DOHH2 (cell line): ENCODE results near the gene PLEKHM3.

Source experiments
- H3F3A ChIP-seq: fragments of 200-600 bp; sonication (generic), shearing (Covaris generic); 2 replicates; pipeline ENCODE4 v1.6.0; 2016; ENCODE audit warnings: antibody characterized with exemption, mild to moderate bottlenecking; ENCODE audit not compliant: control insufficient read depth, insufficient read depth
- H3K27ac ChIP-seq: fragments of 200-600 bp; sonication (generic); 2 replicates; pipeline ENCODE4 v1.5.1; 2014; ENCODE audit warnings: low read depth, mild to moderate bottlenecking, low read length, moderate library complexity
- H3K27me3 ChIP-seq: fragments of 200-600 bp; sonication (generic); 2 replicates; pipeline ENCODE4 v1.6.1; 2014; ENCODE audit warnings: mild to moderate bottlenecking, low read length, mixed read lengths; ENCODE audit not compliant: control insufficient read depth
- H3K36me3 ChIP-seq: fragments of 200-600 bp; sonication (generic); 2 replicates; pipeline ENCODE4 v1.6.1; 2014; ENCODE audit warnings: mild to moderate bottlenecking, low read length, moderate library complexity, mixed read lengths; ENCODE audit not compliant: control insufficient read depth
- H3K4me1 ChIP-seq: fragments of 200-600 bp; sonication (generic); 2 replicates; pipeline ENCODE4 v1.6.1; 2014; ENCODE audit warnings: mild to moderate bottlenecking, low read length, mixed read lengths; ENCODE audit not compliant: control insufficient read depth
- H3K4me2 ChIP-seq: fragments of 200-600 bp; sonication (generic); 2 replicates; pipeline ENCODE4 v1.6.0; 2014; ENCODE audit warnings: mild to moderate bottlenecking, low read length, moderate library complexity
- H3K4me3 ChIP-seq: fragments of 200-600 bp; sonication (generic); 2 replicates; pipeline ENCODE4 v1.5.1; 2014; ENCODE audit warnings: mild to moderate bottlenecking, low read length, mixed read lengths
- H3K79me2 ChIP-seq: fragments of 200-600 bp; sonication (generic); 2 replicates; pipeline ENCODE4 v1.6.1; 2014; ENCODE audit warnings: mild to moderate bottlenecking, low read length, mixed read lengths; ENCODE audit not compliant: control insufficient read depth
- H3K9me2 ChIP-seq: fragments of 200-600 bp; sonication (generic); replicated peaks from 2 replicates; pipeline ENCODE4 v1.6.1; 2014; ENCODE audit warnings: mild to moderate bottlenecking, low read length, mixed read lengths; ENCODE audit not compliant: control insufficient read depth
- H3K9me3 ChIP-seq: fragments of 200-600 bp; sonication (generic); 2 replicates; pipeline ENCODE4 v1.6.1; 2014; ENCODE audit warnings: antibody characterized with exemption, low read length, mixed read lengths; ENCODE audit not compliant: control insufficient read depth, insufficient read depth
- H4K20me1 ChIP-seq: fragments of 200-600 bp; sonication (generic); 2 replicates; pipeline ENCODE4 v1.6.0; 2014; ENCODE audit warnings: low read depth, mild to moderate bottlenecking, antibody characterized with exemption, low read length, moderate library complexity; ENCODE audit not compliant: control insufficient read depth, insufficient read depth
- CTCF ChIP-seq: fragments of 200-600 bp; sonication (generic); IDR thresholded peaks from one replicate; pipeline ENCODE4 v1.5.1; 2014; ENCODE audit warnings: antibody characterized with exemption, mild to moderate bottlenecking, low read depth, low read length; ENCODE audit not compliant: poor library complexity, severe bottlenecking
- EZH2phosphoT487 ChIP-seq: fragments of 200-600 bp; sonication (generic); IDR thresholded peaks from 2 replicates; pipeline ENCODE4 v1.6.1; 2017; ENCODE audit warnings: borderline replicate concordance, mild to moderate bottlenecking, antibody characterized with exemption, low read length, moderate library complexity, mixed read lengths

PLEKHM3 gene

GRCh38 chr2:207939342-207940108 is 85.8 kb downstream of the PLEKHM3 start:
- no peak for TF ChIP-seq CTCF
- no peak for TF ChIP-seq EZH2phosphoT487
- no peaks in the 10 kb centered on the region for H3K4me1 ChIP-seq
- H3K9me3 ChIP-seq = no peaks in the 10 kb centered on the region
- no peaks in the 10 kb centered on the region for H3K9me2 ChIP-seq
- no peaks in the 10 kb centered on the region for H4K20me1 ChIP-seq
- no peaks in the 10 kb centered on the region for H3F3A ChIP-seq
- no peak overlapping the region for H3K27ac ChIP-seq
- H3K27me3 ChIP-seq = no peaks in the 10 kb centered on the region
- H3K4me3 ChIP-seq = no peak overlapping the region
- H3K36me3 ChIP-seq = no peaks in the 10 kb centered on the region
- H3K4me2 ChIP-seq = no peak overlapping the region
- H3K79me2 ChIP-seq = no peaks in the 10 kb centered on the region

GRCh38 chr2:207938886-207939285 is 86.4 kb downstream of the PLEKHM3 start:
- no peak for TF ChIP-seq CTCF
- no peak for TF ChIP-seq EZH2phosphoT487
- no peaks in the 10 kb centered on the region for H3K79me2 ChIP-seq
- H3K4me2 ChIP-seq = no peak overlapping the region
- no peaks in the 10 kb centered on the region for H3K4me1 ChIP-seq
- H3K9me2 ChIP-seq = no peaks in the 10 kb centered on the region
- no peaks in the 10 kb centered on the region for H3K27me3 ChIP-seq
- no peaks in the 10 kb centered on the region for H4K20me1 ChIP-seq
- H3K4me3 ChIP-seq = no peak overlapping the region
- no peaks in the 10 kb centered on the region for H3F3A ChIP-seq
- H3K36me3 ChIP-seq = no peaks in the 10 kb centered on the region
- no peak overlapping the region for H3K27ac ChIP-seq
- no peaks in the 10 kb centered on the region for H3K9me3 ChIP-seq

GRCh38 chr2:207938415-207938814 is 86.9 kb downstream of the PLEKHM3 start:
- Histone ChIP-seq H3K4me3 (no peak overlapping the region), H3K4me1 (no peaks in the 10 kb centered on the region), H3K79me2 (no peaks in the 10 kb centered on the region), H3K27ac (no peak overlapping the region), H3K4me2 (no peak overlapping the region), H3K9me3 (no peaks in the 10 kb centered on the region), H3K36me3 (no peaks in the 10 kb centered on the region), H3F3A (no peaks in the 10 kb centered on the region), H3K9me2 (no peaks in the 10 kb centered on the region), H3K27me3 (no peaks in the 10 kb centered on the region), H4K20me1 (no peaks in the 10 kb centered on the region)
- no peak for TF ChIP-seq CTCF
- TF ChIP-seq EZH2phosphoT487 = no peak
